ENCODE measurements around the gene CARHSP1. TPM values are rescaled to one million over a fixed set of nuclear protein-coding genes. Genes with fewer than 3 reads are reported as not detected.

CARHSP1 gene
- total and polyA plus RNA-seq, 9 donors: 53.2 to 102 (median 81.7) TPM

GRCh38 chr16:8892101-8892575 lies 23.3 kb upstream of the CARHSP1 start:
- 58 to 74% (median 69%) methylated on average over 16 of the region's 16 CpGs for WGBS, 3 donors
- H3K4me1 ChIP-seq (ENCODE audit: insufficient read depth): no peaks in the 10 kb centered on the region
- no peaks in the 10 kb centered on the region for H3K36me3 ChIP-seq
- peak in 1 of 5 donors; percentile 22 for DNase-seq
- TF ChIP-seq EP300 (IDR thresholded peaks at IDR 0.05): no peak
- no peak for TF ChIP-seq CTCF (IDR thresholded peaks at IDR 0.05)
- no peak for TF ChIP-seq POLR2A (IDR thresholded peaks at IDR 0.05)
- intact Hi-C loops (cut with DNase I): no loop called here
- H3K27me3 ChIP-seq: no peaks in the 10 kb centered on the region
- no peak overlapping the region for H3K4me3 ChIP-seq
- no peak overlapping the region for H3K27ac ChIP-seq
- H3K9me3 ChIP-seq: no peaks in the 10 kb centered on the region

GRCh38 chr16:8890549-8890921 lies 21.7 kb upstream of the CARHSP1 start:
- no peak for DNase-seq

GRCh38 chr16:8889893-8890548 lies 21.2 kb upstream of the CARHSP1 start:
- Histone ChIP-seq H3K4me1 (ENCODE audit: insufficient read depth) (no peaks in the 10 kb centered on the region), H3K27me3 (no peaks in the 10 kb centered on the region), H3K27ac (no peak overlapping the region), H3K36me3 (no peaks in the 10 kb centered on the region), H3K9me3 (no peaks in the 10 kb centered on the region), H3K4me3 (no peak overlapping the region)
- 77% methylated on average over 14 of the region's 14 CpGs for WGBS, 3 donors
- intact Hi-C loops (cut with DNase I): loop anchor here in 2 of 4 donors (5.0 to 10.0 kb wide), 3 partner anchors 228 to 325 kb away; no protein-coding TSS in a partner anchor
- TF ChIP-seq EP300 (IDR thresholded peaks at IDR 0.05): no peak
- no peak for TF ChIP-seq POLR2A (IDR thresholded peaks at IDR 0.05)
- TF ChIP-seq CTCF (IDR thresholded peaks at IDR 0.05): no peak
- no peak for DNase-seq

More at GRCh38 chr16:8890549-8890921, 21.7 kb upstream of the CARHSP1 start:
- intact Hi-C loops (cut with DNase I): no loop called here
- WGBS, 3 donors: 77 to 87% (median 84%) methylated on average over 5 of the region's 5 CpGs
- no peak overlapping the region for H3K4me3 ChIP-seq
- no peaks in the 10 kb centered on the region for H3K4me1 ChIP-seq (ENCODE audit: insufficient read depth)
- H3K36me3 ChIP-seq: no peaks in the 10 kb centered on the region
- H3K9me3 ChIP-seq: no peaks in the 10 kb centered on the region
- no peaks in the 10 kb centered on the region for H3K27me3 ChIP-seq
- TF ChIP-seq POLR2A (IDR thresholded peaks at IDR 0.05): no peak
- TF ChIP-seq EP300 (IDR thresholded peaks at IDR 0.05): no peak
- no peak for TF ChIP-seq CTCF (IDR thresholded peaks at IDR 0.05)
- H3K27ac ChIP-seq: no peak overlapping the region

GRCh38 chr16:8888951-8889892 lies 20.4 kb upstream of the CARHSP1 start:
- 80 to 85% (median 83%) methylated on average over 21 to 23 of the region's 23 CpGs for WGBS, 3 donors
- DNase-seq: no peak

More at GRCh38 chr16:8888951-8889892, 20.4 kb upstream of the CARHSP1 start:
- intact Hi-C loops (cut with DNase I): loop anchor here in 2 of 4 donors (5.0 to 10.0 kb wide), 3 partner anchors 227 to 324 kb away; no protein-coding TSS in a partner anchor
- Histone ChIP-seq H3K4me1 (ENCODE audit: insufficient read depth) (no peaks in the 10 kb centered on the region), H3K36me3 (no peaks in the 10 kb centered on the region), H3K27me3 (no peaks in the 10 kb centered on the region), H3K9me3 (no peaks in the 10 kb centered on the region), H3K4me3 (no peak overlapping the region), H3K27ac (no peak overlapping the region)
- TF ChIP-seq EP300 (IDR thresholded peaks at IDR 0.05) (no peak), POLR2A (IDR thresholded peaks at IDR 0.05) (no peak), CTCF (IDR thresholded peaks at IDR 0.05) (no peak)
